Stimulated activated naive CD4-positive, alpha-beta T cell (primary cell): ENCODE measurements around the gene CD3E.
"Not testable (repeated sequence)": the region's sequence is repeated elsewhere in the genome, so short reads cannot be mapped to it uniquely, and the experiment has no call there.

Source experiments
- DNase-seq, 6 experiments: peaks; one replicate each; lab custom pipeline; 2025; lab: John Stamatoyannopoulos, UW

Gene CD3E

DNA sequence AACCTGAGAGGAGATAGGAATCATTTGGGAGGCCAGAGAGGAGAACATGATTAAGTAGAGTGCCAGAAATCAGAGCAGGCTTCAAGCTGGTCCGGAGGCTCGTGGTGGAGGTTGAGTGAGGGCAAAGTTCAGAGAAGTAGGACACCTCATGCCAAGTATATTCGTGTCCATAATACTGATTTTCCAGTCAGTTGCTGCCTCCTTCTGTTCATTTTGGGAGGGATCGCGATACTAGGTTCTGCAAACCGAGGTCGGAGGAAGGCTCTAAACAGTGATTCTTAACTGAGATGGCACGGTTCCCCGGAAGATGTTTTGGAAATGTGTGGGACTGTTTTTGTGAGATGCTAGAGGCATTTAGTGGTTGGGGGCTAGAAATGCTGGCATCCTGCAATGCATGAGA, 13.6 kb upstream of the CD3E start:
- peak in 5 of 6 experiments; percentile 13 to 58 (median 31) for DNase-seq

DNA sequence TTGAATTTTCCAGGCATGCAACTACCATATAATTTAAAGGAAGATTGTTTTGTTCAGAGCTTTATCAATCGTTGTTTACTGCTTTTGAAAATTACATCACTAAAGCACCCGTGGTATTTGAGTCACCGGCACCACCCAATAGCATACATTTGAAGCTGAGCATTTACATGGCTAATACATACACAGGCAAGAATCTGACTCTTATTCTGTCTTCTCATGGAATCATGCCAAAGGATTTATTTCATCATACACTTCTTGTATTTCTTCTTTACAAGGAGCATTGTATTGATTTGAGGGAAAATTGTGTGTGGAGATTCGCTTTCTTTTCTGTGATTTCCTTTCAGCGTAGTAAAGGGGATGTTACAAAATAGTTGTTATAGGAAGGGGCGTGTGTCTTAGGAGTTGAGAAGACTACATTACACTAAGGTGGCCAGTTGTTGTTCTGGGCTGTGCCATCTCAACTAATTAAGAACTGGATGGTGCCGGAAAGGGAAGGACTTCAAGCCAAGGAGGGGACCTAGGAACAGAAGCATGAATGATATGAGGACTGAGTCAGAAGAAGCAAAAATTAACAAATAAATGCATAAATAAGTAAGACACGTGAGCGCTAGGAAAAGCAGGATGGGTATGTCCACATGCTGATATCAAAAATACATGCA, 12.9 kb upstream of the CD3E start:
- no peak for DNase-seq

DNA sequence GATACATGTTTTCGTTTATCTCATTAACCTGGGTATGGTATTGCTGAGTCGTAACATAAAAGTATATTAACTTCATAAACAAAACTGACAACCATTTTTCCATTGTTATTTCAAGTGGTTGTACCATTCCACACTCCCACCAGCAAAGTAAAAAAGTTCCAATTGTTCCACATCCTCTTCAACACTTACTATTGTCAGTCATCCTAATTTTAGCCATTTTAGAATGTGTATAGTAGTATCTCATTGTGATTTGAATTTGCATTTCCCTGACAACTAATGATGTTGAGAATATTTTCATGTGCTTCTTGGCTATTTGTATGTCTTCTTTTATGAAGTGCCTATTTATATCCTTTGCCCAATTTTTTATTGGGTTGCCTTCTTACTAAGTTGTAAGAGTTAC, 10.5 kb upstream of the CD3E start:
- no peak for DNase-seq

DNA sequence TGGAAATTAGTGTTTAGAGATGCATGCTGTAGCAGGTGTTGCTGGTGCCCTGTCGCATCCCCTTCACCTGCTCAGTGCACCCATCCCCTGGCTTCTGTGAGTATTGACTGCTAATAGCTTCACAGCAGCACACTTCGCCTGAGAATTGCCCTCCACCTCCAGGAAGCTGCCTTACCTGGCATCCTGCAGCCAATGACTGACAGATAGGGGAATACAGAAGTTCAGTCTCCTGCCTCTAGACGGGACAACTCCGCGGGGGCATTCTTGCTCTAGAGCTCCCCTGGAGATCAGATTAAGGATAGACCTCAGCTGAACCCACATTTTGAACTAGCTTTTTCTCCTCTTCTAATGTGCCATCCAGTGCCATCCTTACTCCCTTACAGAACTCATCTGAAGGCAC, 9.3 kb upstream of the CD3E start:
- no peak for DNase-seq

DNA sequence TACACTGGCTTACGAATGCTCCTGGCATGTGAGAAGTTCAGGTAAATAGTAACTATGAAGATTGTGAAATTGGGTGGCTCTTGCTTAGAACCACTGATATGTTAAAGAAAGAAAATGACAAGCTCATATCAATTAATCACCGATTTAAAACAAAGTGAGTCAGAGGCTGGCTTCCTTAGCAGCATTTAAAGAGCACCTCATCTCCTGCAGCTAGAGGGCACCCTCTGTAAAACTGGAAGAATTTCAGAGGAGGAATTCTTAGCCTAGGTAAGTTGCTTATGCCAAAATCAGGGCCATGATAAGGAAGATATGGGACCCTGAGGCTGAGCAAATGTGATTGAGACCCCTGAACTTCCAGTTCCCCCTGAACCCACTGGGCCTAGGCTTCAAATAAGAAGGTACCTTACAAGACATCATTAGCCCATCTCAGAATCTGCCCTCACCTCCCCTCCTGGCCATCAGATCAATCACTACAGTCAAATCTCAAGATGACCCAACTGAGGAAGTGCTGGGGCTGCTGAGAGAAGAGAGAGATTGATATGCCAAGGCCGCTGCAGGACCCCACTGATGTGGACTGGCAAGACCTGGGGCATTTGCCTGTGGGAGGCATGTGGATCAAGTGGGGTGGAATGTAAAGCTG, 8.6 kb upstream of the CD3E start:
- DNase-seq: peak in 5 of 6 experiments; percentile 8 to 60 (median 17)

DNA sequence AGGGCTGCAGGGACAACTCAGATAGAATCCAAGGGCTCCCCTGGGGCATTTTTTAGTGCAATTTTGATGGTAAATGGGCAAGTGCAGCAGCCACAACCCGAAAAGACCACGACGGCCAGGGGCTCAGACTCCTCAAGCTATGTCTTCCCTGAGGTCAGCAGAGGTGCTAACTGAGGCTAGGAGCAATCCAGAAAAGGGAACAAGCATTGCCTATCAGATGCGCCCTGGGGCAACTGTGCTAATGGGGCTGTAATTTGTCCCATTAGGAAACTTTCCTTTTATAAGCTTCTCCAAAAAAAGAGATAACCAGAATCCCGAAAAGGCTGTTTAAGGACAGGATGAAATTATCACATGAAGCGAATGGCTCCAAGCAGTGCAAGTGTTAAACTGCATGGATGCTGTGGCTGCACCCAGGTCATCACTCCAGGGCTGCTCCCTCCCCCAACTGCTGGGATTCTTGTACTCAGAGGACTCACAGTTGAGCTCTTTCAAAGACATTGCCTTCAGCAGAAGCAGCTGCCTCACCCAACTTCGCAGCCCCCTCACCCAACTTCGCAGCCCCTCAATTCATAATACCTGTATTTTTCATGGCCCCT, 2.8 kb upstream of the CD3E start:
- DNase-seq: no peak

DNA sequence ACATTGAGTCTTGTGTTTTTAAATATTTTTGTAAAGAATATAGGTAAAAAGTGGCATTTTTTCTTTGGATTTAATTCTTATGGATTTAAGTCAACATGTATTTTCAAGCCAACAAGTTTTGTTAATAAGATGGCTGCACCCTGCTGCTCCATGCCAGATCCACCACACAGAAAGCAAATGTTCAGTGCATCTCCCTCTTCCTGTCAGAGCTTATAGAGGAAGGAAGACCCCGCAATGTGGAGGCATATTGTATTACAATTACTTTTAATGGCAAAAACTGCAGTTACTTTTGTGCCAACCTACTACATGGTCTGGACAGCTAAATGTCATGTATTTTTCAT, 333 bp upstream of the CD3E start:
- DNase-seq: no peak

DNA sequence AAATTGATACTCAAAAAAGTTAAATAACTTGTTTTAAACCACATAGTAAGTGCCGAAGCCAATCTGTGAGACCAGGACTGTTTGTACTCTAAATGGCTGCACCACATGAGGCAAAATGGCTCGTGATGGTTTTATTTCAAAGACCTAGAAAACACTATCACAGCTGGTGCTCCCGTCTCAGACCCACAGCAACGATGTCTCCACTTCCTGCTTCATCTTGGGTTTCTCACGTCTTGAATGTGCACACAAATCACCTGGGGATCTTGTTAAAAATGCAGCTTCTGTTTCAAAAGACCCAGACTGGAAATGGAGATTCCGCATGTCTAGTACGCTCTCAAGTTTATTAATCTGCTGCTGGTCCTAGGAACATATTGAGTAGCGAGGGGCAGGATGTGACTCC, 1.2 kb downstream of the CD3E start:
- peak; percentile 17 to 80 (median 58) for DNase-seq

DNA sequence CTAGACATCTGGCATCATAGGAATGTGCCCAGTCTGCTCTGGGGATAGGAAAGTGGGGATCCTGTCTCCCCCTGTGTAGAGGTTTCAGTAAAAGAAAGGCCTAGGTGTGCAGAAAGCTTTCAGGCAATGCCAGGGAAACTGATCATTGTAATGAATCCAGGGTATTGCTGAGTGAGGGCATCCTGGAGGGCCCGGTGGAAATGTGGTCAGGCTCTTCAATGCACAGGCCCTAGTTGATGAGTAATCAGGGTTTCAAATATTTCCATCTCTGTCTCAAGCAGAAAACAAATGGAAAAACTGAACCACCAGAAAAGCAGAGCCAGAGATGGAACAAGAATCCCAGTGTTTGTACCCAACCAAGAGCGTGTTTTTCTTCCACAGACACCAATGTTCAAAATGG, 2.0 kb downstream of the CD3E start:
- DNase-seq: peak in 2 of 6 experiments; percentile 11 to 12

DNA sequence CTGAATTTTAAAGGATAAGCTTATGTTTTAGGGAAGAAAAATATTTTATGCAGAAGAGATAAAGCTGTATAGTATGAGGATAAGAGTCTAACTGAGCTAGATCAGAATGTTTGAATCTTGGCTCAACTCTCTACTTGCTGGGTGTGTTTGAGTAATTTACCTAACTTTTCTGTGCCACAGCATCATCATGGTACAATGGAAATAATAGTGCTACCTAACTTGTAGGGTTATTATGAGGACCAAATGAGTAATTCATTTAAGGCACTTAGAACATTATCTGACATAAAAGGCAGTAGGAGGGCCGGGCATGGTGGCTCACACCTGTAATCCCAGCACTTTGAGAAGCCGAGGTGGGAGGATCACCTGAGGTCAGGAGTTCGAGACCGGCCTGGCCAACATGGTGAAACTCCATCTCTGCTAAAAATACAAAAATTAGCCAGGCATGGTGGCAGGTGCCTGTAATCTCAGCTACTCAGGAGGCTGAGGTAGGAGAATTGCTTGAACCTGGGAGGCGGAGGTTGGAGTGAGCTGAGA, 4.5 kb downstream of the CD3E start:
- DNase-seq: not testable (repeated sequence)

DNA sequence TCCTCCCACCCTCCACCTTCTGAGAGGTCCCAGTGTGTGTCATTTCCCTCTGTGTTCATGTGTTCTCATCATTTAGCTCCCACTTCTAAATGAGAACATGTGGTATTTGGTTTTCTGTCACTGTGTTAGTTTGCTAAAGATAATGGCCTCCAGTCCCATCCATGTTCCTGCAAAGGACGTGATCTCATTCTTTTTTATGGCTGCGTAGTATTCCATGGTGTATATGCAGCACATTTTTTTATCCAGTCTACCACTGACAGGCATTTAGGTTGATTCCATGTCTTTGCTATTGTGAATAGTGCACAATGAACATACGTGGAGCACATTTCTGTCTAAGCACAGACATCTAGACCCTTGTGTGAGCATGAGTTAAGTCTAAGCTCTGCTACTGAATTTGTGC, 5.7 kb downstream of the CD3E start:
- no peak for DNase-seq

DNA sequence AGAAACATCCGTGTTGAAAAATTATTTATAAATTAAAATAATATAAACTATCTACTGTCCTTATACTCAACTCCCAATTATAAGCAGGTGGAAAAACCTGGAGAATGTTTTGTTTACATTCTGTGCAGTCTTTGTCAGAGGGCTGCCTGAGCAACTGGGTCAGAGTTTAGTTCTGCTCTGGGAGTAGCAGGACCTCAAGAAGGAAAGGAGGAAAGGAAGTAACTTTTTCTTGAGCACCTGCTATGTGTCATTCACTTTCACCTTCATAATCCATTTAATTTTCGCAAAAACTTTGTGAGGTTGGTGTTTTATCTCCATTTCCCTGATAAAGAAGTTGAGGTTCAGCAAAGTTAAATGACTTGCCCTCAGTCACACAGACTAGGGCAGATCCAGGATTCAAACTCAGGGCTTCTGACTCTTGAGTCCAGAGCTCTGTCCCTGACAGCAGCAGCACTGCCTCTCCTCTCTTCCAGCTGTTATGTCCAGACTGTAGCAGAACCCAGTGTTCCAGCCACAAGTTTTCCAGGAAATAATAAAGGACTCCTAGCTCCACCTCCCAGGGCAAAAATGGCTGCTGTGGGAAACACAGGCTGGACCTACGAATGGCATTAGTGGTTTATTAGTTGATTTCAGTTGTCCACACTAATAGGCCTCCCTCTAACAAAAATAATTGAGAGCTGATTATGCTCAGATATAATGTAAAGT, 6.4 kb downstream of the CD3E start:
- no peak for DNase-seq

DNA sequence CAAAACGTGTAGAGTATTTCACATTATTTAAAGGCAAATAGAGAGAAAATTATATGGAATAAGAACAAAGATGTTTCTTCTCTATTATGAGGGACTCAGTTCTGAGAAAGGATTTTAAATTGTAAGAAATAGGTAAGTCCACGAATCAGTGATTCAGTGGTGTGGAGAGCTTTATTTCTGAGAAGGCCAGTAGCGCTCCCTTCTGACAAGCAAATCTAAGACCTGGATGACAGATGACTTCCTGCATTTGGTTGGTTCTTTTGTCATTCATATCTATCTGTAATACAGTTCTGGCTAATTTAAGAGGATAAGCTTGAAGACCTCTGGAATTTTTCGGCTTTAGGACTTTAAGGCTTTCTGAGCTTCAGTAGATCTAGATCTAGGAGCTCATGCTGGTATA, 7.0 kb downstream of the CD3E start:
- DNase-seq: peak in 2 of 6 experiments; percentile 27

DNA sequence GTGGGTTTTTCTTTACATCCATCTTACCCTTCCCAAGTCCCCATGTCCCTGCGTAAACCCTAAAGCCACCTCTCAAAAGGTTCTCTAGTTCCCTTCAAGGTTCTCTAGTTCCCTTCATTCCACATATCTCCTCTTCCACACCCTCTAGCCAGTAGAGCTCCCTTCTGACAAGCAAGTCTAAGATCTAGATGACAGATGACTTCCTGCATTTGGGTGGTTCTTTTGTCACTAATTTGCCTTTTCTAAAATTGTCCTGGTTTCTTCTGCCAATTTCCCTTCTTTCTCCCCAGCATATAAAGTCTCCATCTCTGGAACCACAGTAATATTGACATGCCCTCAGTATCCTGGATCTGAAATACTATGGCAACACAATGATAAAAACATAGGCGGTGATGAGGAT, 7.8 kb downstream of the CD3E start:
- DNase-seq: no peak

DNA sequence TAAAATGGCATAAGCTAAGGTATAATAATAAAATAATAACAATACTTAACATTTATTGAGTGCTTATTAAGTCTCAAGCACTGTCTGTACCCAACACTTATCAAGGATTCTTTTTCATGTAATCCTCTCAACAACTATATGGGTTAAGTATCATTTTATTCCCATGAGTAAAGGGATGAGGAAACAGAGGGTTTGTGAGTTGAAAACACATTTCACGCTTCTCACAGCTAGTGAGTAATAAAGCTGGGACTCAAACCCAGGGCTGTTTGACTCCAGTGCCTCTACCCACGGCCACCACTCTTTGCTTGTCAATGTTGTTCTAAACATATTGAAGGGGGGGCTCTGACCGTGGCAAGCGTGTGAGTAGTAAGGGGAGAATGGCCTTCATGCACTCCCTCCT, 8.7 kb downstream of the CD3E start:
- no peak for DNase-seq

DNA sequence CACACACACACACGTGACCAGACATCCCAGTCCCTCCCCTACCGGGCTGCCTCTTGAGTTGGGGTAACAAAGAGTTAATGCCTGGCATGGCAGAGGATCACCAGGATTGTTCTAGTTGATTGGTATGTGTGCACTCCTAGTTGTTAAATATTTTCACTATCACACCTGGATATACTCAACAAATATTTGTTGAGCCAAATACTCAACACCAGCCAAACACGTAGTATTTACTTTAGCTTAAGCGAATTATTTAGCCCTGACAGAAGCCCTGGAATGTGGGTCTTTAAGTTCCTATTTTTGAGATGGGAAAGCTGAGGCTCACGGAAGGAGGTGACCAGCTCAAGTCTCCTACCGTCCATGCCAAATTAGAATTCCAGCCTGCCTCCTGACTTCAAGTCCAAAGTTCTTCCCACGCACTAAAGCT, 10.5 kb downstream of the CD3E start:
- no peak for DNase-seq

DNA sequence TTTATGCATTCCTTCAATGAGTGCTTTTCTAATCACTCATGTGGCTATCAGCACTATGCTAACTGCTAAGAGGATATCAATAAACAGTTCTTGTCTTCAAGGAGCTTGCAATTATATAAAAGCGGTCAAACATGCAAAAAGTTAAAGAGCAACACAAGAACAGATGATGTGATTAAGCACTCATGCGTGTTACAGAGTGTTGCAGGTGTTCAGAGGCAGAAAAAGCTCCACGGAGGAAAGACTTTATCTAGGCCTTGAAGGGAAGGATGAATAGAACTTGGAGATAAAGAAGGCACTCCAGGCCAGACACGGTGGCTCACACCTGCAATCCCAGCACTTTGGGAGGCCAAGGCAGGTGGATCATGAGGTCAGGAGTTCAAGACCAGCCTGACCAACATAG, 13.6 kb downstream of the CD3E start:
- no peak for DNase-seq

DNA sequence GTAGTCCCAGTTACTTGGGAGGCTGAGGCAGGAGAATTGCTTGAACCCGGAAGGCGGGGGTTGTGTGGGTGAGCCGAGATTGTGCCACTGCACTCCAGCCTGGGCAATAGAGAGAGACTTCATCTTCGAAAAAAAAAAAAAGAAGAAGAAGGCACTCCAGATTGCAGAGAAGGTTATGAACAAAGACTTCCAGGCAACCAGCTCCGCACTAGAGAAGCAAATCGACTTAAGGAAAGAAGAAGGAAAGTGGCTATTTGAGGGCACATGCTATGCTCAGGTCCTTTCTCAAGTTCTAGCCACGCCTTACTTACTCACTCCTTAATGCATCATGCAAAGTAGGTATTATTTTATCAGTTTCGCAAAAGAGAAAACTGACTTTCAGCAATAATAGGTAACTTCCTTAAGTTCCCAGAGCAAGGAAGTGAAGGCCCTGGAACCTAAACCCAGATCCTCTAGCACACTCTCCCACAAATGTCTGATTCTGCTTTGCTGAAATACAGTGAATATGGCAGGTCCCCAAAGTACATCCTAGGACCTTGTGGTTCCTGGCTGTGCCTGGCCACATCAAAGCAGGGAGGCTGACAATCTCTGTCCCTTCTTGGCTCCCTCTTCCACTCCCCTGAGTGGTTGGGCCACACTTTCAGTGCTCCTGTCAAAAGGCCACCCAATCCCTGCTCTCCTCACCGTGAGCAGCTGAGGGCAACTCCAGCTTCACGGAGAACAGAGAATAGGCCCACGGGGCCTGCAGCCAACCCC, 14.2 kb downstream of the CD3E start:
- DNase-seq: no peak

DNA sequence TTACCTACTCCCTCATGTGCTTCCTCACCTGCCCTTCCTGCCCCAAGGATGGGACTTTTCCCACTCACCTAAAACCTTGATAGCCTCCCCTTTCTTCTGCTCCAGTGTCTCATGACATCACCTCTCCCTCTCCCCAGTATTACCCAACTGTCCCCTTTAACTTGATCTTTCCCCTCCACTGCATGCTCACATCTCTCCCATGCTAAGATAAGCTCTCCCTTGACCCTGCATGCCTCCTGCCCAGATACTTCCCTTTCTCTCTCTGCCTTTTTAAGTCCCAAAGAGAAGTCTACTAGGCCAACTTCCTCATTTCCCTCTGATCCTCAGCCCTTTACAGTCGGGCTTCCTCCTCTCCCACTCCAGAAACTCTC, 14.8 kb downstream of the CD3E start:
- no peak for DNase-seq

DNA sequence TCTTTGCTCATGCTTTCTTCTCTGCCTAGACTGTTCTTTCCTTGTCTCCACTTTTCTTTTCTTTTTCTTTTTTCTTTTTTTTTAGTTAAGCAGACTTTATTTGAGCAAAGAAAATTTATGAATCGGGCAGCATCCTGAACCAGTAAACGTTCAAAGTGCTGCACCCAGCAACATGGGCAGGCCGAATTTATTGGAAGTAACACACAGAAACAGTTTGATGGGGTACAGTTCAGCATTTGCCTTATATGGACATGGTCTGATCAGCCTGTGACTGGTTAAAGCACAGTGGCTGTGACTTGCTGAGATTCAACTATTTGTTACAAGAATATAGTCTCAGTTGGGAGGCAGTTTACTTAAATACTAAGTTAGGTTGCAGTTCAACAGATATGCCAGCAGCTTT, 16.0 kb downstream of the CD3E start:
- DNase-seq: no peak

DNA sequence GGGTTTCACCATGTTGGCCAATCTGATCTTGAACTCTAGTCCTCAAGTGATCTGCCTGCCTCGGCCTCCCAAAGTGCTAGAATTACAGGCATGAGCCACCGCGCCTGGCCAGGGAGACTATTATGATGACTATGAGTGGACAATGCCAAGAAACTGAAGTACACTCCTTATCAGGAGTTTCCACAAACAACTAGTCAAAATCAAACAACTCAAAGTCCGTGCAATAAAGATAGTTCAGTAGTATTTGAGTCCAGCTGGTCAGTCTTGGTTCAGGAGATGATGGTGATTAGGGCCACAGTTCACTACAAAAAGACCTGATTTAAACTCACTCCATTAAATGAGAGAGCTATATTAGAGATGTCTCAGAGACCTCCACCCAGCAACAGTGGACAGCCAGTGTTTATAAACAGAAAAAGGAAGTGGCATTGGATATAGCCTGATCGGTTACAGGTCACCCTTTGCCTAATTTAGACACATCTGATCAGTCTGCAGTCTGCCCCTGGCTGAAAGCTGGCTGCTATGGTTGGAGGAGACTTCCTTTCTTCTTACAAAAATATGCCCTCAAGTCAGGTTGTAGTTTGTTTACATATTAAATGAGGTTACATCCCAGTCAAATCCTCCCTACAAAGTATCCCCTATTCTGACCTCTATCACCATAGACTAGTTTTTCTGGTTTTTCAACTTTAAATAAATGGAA, 17.0 kb downstream of the CD3E start:
- DNase-seq: no peak

DNA sequence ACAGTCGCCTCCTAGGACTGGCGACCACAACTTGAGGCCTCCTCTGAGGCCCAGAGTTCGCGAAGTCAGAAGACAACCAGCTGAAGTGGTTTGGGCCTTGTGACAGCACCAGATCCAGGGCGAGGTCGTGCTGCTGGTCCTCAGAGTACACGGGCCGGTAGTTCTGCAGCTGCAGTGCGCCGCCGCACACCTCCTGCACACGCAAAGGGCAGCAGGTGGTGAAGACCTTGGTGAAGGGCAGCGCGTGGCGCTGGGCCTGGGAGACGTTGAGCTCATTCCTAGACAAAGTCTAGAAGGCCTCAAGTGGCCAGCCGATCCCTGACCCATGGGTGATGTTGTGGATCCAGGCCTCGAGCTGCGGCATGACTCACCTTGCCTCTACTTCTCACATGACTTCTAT, 18.2 kb downstream of the CD3E start:
- DNase-seq: no peak
